H1 (cell line): ENCODE results near the gene SYK. TPM values are rescaled to one million over a fixed set of nuclear protein-coding genes. Genes with fewer than 3 reads are reported as not detected.

ENCODE experiments used
- CEBPB ChIP-seq: IDR thresholded peaks from 2 replicates; pipeline ENCODE4 v1.6.1; 2012; ENCODE audit warnings: low read depth, low read length
- CTBP2 ChIP-seq: IDR thresholded peaks from 2 replicates; pipeline ENCODE4 v1.7.0; 2011; ENCODE audit warnings: borderline replicate concordance, mild to moderate bottlenecking, moderate library complexity, mixed read lengths, low read length; ENCODE audit not compliant: insufficient read depth, insufficient read length
- JUN ChIP-seq: IDR thresholded peaks from 2 replicates; pipeline ENCODE4 v1.6.1; 2011; ENCODE audit warnings: low read depth, mild to moderate bottlenecking, improper control_type of control experiment, low read length
- SIX5 ChIP-seq: IDR thresholded peaks from 2 replicates; pipeline ENCODE4 v1.6.1; 2011; ENCODE audit warnings: mild to moderate bottlenecking, low read depth, low read length
- polyA plus RNA-seq, 7 experiments: library from polyadenylated mRNA; depleted of rRNA in 3 of 7; stranded (reverse) in 5 of 7; unstranded in 2 of 7; fragments of >200 nt in 5 of 7; fragments of 200-250 nt in 2 of 7; gene quantifications; 1 replicate in 5 of 7; 2 replicates in 1 of 7; 4 replicates in 1 of 7; pipeline versions ENCODE4 v1.2.1 to v1.2.3, GENCODE V29; 2011 to 2013; ENCODE audit warnings: missing spikeins in 2 of 7, mixed read lengths in 2 of 7
- total RNA-seq: library from RNA; stranded (reverse); fragmentation: NEBNext Ultra II Directional; extraction: Animal tissue kit (Norgen Biotek cat#: 25700); gene quantifications from 2 replicates; pipeline ENCODE4 v1.2.1, GENCODE V29; 2021

Gene SYK
- total and polyA plus RNA-seq, 2 of the 8 experiments (the other 6 are each of a cell fraction or from before 2014, with no cell fraction given), result 1.5 to 4.4 TPM

GRCh38 chr9:90888941-90889340, 87.3 kb downstream of the SYK start (continued):
- no peak for TF ChIP-seq CTBP2
- no peak for TF ChIP-seq CEBPB
- no peak for TF ChIP-seq JUN
- TF ChIP-seq SIX5, result no peak
